HepG2 (cell line): ENCODE data around the gene RNF208. TPM values are rescaled to one million over a fixed set of nuclear protein-coding genes. Genes with fewer than 3 reads are reported as not detected.
A peak's percentile ranks its signal among the peaks of the same experiment; 100 is the strongest.

Source experiments
- ATF4 ChIP-seq, 2 experiments: fragments of 450-650 bp in 1 of 2; sonication (generic) in 1 of 2; formaldehyde crosslinking; IDR thresholded peaks; 2 replicates each; pipeline versions ENCODE4 v1.5.0 to v1.8.0; 2020 to 2022; ENCODE audit warnings: mild to moderate bottlenecking in 1 of 2, missing genetic modification reagents in 1 of 2
- CCDC6 ChIP-seq: sonication (generic); formaldehyde crosslinking; IDR thresholded peaks from 2 replicates; pipeline ENCODE4 v1.8.1; 2022; ENCODE audit warnings: mild to moderate bottlenecking, missing genetic modification reagents, moderate library complexity
- FOXO1 ChIP-seq: sonication (generic); formaldehyde crosslinking; IDR thresholded peaks from 2 replicates; pipeline ENCODE4 v1.4.0; 2020; ENCODE audit warnings: missing genetic modification reagents
- HNRNPL ChIP-seq: fragments of 200-400 bp; formaldehyde crosslinking; IDR thresholded peaks from 2 replicates; pipeline ENCODE4 v1.6.1; 2017; ENCODE audit warnings: mild to moderate bottlenecking, low read depth, low read length
- HOXA3 ChIP-seq: sonication (generic); formaldehyde crosslinking; IDR thresholded peaks from 2 replicates; pipeline ENCODE4 v1.5.0; 2020; ENCODE audit warnings: missing genetic modification reagents
- ISX ChIP-seq: sonication (generic); formaldehyde crosslinking; conservative IDR thresholded peaks from 2 replicates; pipeline ENCODE4 v1.5.0; 2020; ENCODE audit warnings: missing genetic modification reagents
- KLF11 ChIP-seq: IDR thresholded peaks from 2 replicates; pipeline ENCODE4 v1.6.1; 2016; ENCODE audit warnings: missing compliant biosample characterization
- NCOA1 ChIP-seq: sonication (generic); formaldehyde crosslinking; IDR thresholded peaks from 2 replicates; pipeline ENCODE4 v1.9.0; 2021; ENCODE audit warnings: missing genetic modification reagents
- NCOA2 ChIP-seq: sonication (generic); formaldehyde crosslinking; IDR thresholded peaks from 2 replicates; pipeline ENCODE4 v1.8.0; 2022; ENCODE audit warnings: inconsistent platforms
- NFRKB ChIP-seq: fragments of 450-650 bp; IDR thresholded peaks from 2 replicates; pipeline ENCODE4 v1.6.1; 2017
- TRIM24 ChIP-seq: sonication (generic); formaldehyde crosslinking; IDR thresholded peaks from 2 replicates; pipeline ENCODE4 v1.8.0; 2022; ENCODE audit warnings: mild to moderate bottlenecking, missing genetic modification reagents
- YEATS2 ChIP-seq: sonication (generic); formaldehyde crosslinking; IDR thresholded peaks from 2 replicates; pipeline ENCODE4 v1.4.0; 2020; ENCODE audit warnings: missing genetic modification reagents, borderline replicate concordance
- ZBED4 ChIP-seq: sonication (generic); formaldehyde crosslinking; IDR thresholded peaks from 2 replicates; pipeline ENCODE4 v1.4.0; 2020; ENCODE audit warnings: missing genetic modification reagents, borderline replicate concordance
- ZBTB1 ChIP-seq: sonication (generic); formaldehyde crosslinking; IDR thresholded peaks from 2 replicates; pipeline ENCODE4 v1.4.0; 2020; ENCODE audit warnings: missing genetic modification reagents, borderline replicate concordance
- ZNF530 ChIP-seq: sonication (generic); formaldehyde crosslinking; IDR thresholded peaks from 2 replicates; pipeline ENCODE4 v1.5.0; 2020; ENCODE audit warnings: low read depth, mild to moderate bottlenecking, missing genetic modification reagents
- ZNF747 ChIP-seq: sonication (generic); formaldehyde crosslinking; IDR thresholded peaks from 2 replicates; pipeline ENCODE4 v1.8.1; 2023; ENCODE audit warnings: missing genetic modification reagents, mild to moderate bottlenecking, borderline replicate concordance
- polyA plus RNA-seq, 8 experiments: library from polyadenylated mRNA; depleted of rRNA in 3 of 8; stranded (reverse) in 7 of 8; unstranded in 1 of 8; fragments of >200 nt; fragmentation: Illumina TruSeq in 4 of 8; extraction: Trizol in 4 of 8; gene quantifications; 2 replicates each; pipeline versions ENCODE4 v1.2.1 to v1.2.3, GENCODE V29; 2011 to 2016; ENCODE audit warnings: low read depth in 4 of 8, missing spikeins in 1 of 8, mixed read lengths in 1 of 8; ENCODE audit not compliant: insufficient read depth in 1 of 8
- total RNA-seq, 5 experiments: library from RNA; depleted of rRNA; stranded (reverse); fragments of >200 nt; fragmentation: Illumina TruSeq; extraction: Trizol; gene quantifications; 2 replicates each; pipeline ENCODE4 v1.2.3, GENCODE V29; 2016; ENCODE audit warnings: low read depth in 1 of 5
- TF ChIP-seq, protein P1 (sequence below): sonication (generic); formaldehyde crosslinking; IDR thresholded peaks from 2 replicates; pipeline ENCODE4 v1.4.0; 2020; ENCODE audit warnings: missing genetic modification reagents
- TF ChIP-seq, protein P2 (sequence below): sonication (generic); formaldehyde crosslinking; IDR thresholded peaks from 2 replicates; pipeline ENCODE4 v1.4.0; 2020; ENCODE audit warnings: missing genetic modification reagents, low read depth, mild to moderate bottlenecking, borderline replicate concordance
- TF ChIP-seq, protein P3 (sequence below): sonication (generic); formaldehyde crosslinking; IDR thresholded peaks from 2 replicates; pipeline ENCODE4 v1.5.0; 2020; ENCODE audit warnings: missing genetic modification reagents

Gene RNF208
- total and polyA plus RNA-seq, 2 of the 13 experiments (the other 11 are each of a cell fraction or from before 2014, with no cell fraction given): 1.6 to 2.1 TPM

- TF ChIP-seq, protein P1, sequence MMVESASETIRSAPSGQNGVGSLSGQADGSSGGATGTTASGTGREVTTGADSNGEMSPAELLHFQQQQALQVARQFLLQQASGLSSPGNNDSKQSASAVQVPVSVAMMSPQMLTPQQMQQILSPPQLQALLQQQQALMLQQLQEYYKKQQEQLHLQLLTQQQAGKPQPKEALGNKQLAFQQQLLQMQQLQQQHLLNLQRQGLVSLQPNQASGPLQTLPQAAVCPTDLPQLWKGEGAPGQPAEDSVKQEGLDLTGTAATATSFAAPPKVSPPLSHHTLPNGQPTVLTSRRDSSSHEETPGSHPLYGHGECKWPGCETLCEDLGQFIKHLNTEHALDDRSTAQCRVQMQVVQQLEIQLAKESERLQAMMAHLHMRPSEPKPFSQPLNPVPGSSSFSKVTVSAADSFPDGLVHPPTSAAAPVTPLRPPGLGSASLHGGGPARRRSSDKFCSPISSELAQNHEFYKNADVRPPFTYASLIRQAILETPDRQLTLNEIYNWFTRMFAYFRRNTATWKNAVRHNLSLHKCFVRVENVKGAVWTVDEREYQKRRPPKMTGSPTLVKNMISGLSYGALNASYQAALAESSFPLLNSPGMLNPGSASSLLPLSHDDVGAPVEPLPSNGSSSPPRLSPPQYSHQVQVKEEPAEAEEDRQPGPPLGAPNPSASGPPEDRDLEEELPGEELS (CRISPR knock-in tag): no peak
- no peak for TF ChIP-seq ZNF747 (CRISPR knock-in tag)
- TF ChIP-seq CCDC6 (CRISPR knock-in tag): peak; percentile 47; the same call in 1 of the 2 replicates
- no peak for TF ChIP-seq TRIM24 (CRISPR knock-in tag)
- TF ChIP-seq ZBTB1: no peak
- no peak for TF ChIP-seq ZNF530 (CRISPR knock-in tag)
- no peak for TF ChIP-seq NFRKB
- peak; percentile 98 for TF ChIP-seq HOXA3
- peak in 1 of 2 experiments; percentile 31; a peak in 1 of 4 replicates for TF ChIP-seq ATF4 (CRISPR knock-in tag; IDR thresholded peaks at IDR 0.05)
- no peak for TF ChIP-seq ISX (CRISPR knock-in tag)
- 0 out of 2 replicates have a peak, but pooled peaks have one; percentile 39 for TF ChIP-seq KLF11 (CRISPR knock-in tag)
- TF ChIP-seq NCOA1: no peak
- TF ChIP-seq ZBED4 (CRISPR knock-in tag): peak; percentile 19; the same call in 1 of the 2 replicates
- TF ChIP-seq, protein P2, sequence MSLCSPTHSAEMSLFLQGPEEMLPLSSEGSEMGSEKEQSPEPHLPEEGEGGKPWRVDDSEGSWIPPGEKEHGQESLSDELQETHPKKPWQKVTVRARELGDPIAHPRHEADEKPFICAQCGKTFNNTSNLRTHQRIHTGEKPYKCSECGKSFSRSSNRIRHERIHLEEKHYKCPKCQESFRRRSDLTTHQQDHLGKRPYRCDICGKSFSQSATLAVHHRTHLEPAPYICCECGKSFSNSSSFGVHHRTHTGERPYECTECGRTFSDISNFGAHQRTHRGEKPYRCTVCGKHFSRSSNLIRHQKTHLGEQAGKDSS: peak; percentile 25; the same call in 1 of the 2 replicates
- TF ChIP-seq YEATS2: peak; percentile 95
- peak; percentile 42; the same call in 1 of the 2 replicates for TF ChIP-seq NCOA2 (CRISPR knock-in tag)
- TF ChIP-seq, protein P3, sequence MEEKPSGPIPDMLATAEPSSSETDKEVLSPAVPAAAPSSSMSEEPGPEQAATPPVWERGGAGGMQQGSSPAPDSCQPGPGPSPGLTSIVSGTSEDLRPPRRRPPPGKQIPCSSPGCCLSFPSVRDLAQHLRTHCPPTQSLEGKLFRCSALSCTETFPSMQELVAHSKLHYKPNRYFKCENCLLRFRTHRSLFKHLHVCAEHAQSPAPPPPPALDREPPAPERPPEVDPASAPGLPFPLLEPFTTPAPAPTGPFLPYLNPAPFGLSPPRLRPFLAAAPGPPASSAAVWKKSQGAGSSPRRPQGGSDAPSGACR (CRISPR knock-in tag): peak; percentile 16; the same call in 1 of the 2 replicates
- TF ChIP-seq FOXO1 (CRISPR knock-in tag): no peak
- TF ChIP-seq HNRNPL: 0 out of 2 replicates have a peak, but pooled peaks have one; percentile 33
Observed at GRCh38 chr9:137205126-137206069, 16.6 kb downstream of the RNF208 start, which contains the start of the genes NDOR1 and TMEM203 (continued).
